GM23248 (cell line): ENCODE data around the gene GRID2. TPM values are rescaled to one million over a fixed set of nuclear protein-coding genes. Genes with fewer than 3 reads are reported as not detected.

Source experiments
- DNase-seq: peaks from one replicate; pipeline ENCODE4 v3.0.0-alpha.2; 2015
- H2AFZ ChIP-seq: fragments of 200-600 bp; sonication (generic); 2 replicates; pipeline ENCODE4 v1.6.1; 2016; ENCODE audit warnings: antibody characterized with exemption
- H3F3A ChIP-seq: fragments of 200-600 bp; sonication (generic); 2 replicates; pipeline ENCODE4 v1.6.1; 2016; ENCODE audit warnings: mild to moderate bottlenecking, antibody characterized with exemption, mixed run types; ENCODE audit not compliant: insufficient read depth
- H3K27ac ChIP-seq: fragments of 200-600 bp; sonication (generic); 2 replicates; pipeline ENCODE4 v1.5.1; 2016; ENCODE audit warnings: mild to moderate bottlenecking
- H3K27me3 ChIP-seq: fragments of 200-600 bp; sonication (generic); replicated peaks from 2 replicates; pipeline ENCODE4 v1.6.1; 2016; ENCODE audit warnings: mild to moderate bottlenecking; ENCODE audit not compliant: insufficient read depth
- H3K36me3 ChIP-seq: fragments of 200-600 bp; sonication (generic); 2 replicates; pipeline ENCODE4 v1.6.1; 2016; ENCODE audit warnings: low read depth, mild to moderate bottlenecking
- H3K4me1 ChIP-seq: fragments of 200-600 bp; sonication (generic); 2 replicates; pipeline ENCODE4 v1.6.1; 2016; ENCODE audit warnings: mild to moderate bottlenecking; ENCODE audit not compliant: insufficient read depth
- H3K4me2 ChIP-seq: fragments of 200-600 bp; sonication (generic); one replicate; pipeline ENCODE4 v1.6.1; 2016; ENCODE audit warnings: mild to moderate bottlenecking; ENCODE audit not compliant: unreplicated experiment
- H3K4me3 ChIP-seq: fragments of 200-600 bp; sonication (generic); 2 replicates; pipeline ENCODE4 v1.5.1; 2016; ENCODE audit warnings: mild to moderate bottlenecking
- H3K79me2 ChIP-seq: fragments of 200-600 bp; sonication (generic); 2 replicates; pipeline ENCODE4 v1.6.1; 2016; ENCODE audit warnings: mild to moderate bottlenecking; ENCODE audit not compliant: insufficient read depth
- H3K9ac ChIP-seq: fragments of 200-600 bp; sonication (generic); 2 replicates; pipeline ENCODE4 v1.6.1; 2016; ENCODE audit warnings: mild to moderate bottlenecking
- H3K9me2 ChIP-seq: fragments of 200-600 bp; sonication (generic); 2 replicates; pipeline ENCODE4 v1.6.1; 2016; ENCODE audit warnings: mixed run types, mild to moderate bottlenecking, moderate library complexity; ENCODE audit not compliant: insufficient read depth
- H3K9me3 ChIP-seq: fragments of 200-600 bp; sonication (generic); one replicate; pipeline ENCODE4 v1.6.1; 2017; ENCODE audit warnings: low read depth
- H4K20me1 ChIP-seq: fragments of 200-600 bp; sonication (generic); 2 replicates; pipeline ENCODE4 v1.6.0; 2016; ENCODE audit not compliant: insufficient read depth
- EZH2 ChIP-seq: fragments of 200-600 bp; sonication (generic); IDR thresholded peaks from 2 replicates; pipeline ENCODE4 v1.6.1; 2018; ENCODE audit warnings: antibody characterized with exemption, mild to moderate bottlenecking; ENCODE audit not compliant: insufficient read depth, poor library complexity, severe bottlenecking
- EZH2phosphoT487 ChIP-seq: fragments of 200-600 bp; sonication (generic); IDR thresholded peaks from 2 replicates; pipeline ENCODE4 v1.6.1; 2018; ENCODE audit warnings: antibody characterized with exemption, moderate library complexity, mild to moderate bottlenecking, low read depth; ENCODE audit not compliant: insufficient read depth
- WGBS, 2 experiments: methylation state at CpG; one replicate each; pipeline ENCODE4 v1.1.6; 2015 to 2017; ENCODE audit warnings: low lambda C conversion rate in 2 of 2, low coverage in 1 of 2; ENCODE audit errors: missing lambda C conversion rate in 2 of 2; 5-methylcytosine and 5-hydroxymethylcytosine counted together
- in situ Hi-C: fragments of 300-500 bp; cut with MboI; formaldehyde crosslinking; loops from 2 replicates; pipeline ENCODE4 v1.15.0; 2020
- polyA plus RNA-seq: library from polyadenylated mRNA; unstranded; fragments of >200 nt; fragmentation: Nextera tagmentation; extraction: Ambion mirVana; gene quantifications from 2 replicates; pipeline ENCODE4 v1.2.1, GENCODE V29; 2016
- total RNA-seq: library from RNA; depleted of rRNA; stranded (reverse); fragments of >200 nt; shearing (Covaris generic); gene quantifications from 2 replicates; pipeline ENCODE4 v1.2.3, GENCODE V29; 2014

The GRID2 gene
- total and polyA plus RNA-seq, 2 experiments from 2014 or later: not detected

GRCh38 chr4:93144644-93145043, 840.9 kb downstream of the GRID2 start:
- H2AFZ ChIP-seq: no peak overlapping the region
- no peaks in the 10 kb centered on the region for H3K9me2 ChIP-seq
- no peak overlapping the region for H3K4me3 ChIP-seq
- no peaks in the 10 kb centered on the region for H3K79me2 ChIP-seq
- WGBS, 2 experiments: 15 to 28% methylated on average over 1 of the region's 1 CpG
- no peak overlapping the region for H3K27ac ChIP-seq
- H3K27me3 ChIP-seq: no peaks in the 10 kb centered on the region
- no peak overlapping the region for H3K4me2 ChIP-seq
- H3F3A ChIP-seq: no peaks in the 10 kb centered on the region
- H4K20me1 ChIP-seq: no peaks in the 10 kb centered on the region
- H3K9me3 ChIP-seq: no peaks in the 10 kb centered on the region
- H3K9ac ChIP-seq: no peak overlapping the region
- TF ChIP-seq EZH2phosphoT487 (no peak), EZH2 (no peak)
- no peaks in the 10 kb centered on the region for H3K4me1 ChIP-seq
- H3K36me3 ChIP-seq: no peaks in the 10 kb centered on the region
- in situ Hi-C loops: no loop called here
- no peak for DNase-seq

DNA sequence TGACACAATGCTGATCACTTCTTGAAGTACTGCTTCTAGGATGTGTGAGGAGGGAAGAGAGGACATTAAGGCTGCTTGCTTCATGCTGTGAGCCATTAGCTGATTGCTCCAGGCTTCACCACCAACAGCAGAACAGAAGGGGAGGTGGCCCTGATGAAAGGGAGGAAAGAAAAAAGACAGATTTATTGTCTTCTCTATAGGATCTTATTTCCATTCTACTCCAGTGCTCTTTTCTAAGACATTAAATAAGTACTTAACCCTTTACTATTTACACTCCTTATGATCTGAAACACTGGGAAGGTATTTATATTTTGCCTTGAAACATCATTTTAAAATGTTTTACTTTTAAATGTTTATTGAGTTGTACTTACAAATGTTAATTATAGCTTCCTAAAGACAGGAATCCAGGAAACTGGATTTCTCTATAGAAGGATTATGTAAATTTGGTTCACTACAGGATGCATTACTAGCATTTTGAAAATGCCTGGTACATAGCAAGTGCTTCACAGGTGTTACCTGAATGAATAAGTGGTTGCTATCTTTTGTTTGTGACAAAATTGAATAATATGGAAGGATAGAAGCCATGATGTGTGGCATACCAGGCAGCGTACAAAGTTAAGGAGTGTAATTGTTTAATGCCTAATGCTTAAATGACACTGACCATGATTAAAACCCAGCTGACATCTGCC, 843.9 kb downstream of the GRID2 start:
- Histone ChIP-seq H4K20me1 (no peaks in the 10 kb centered on the region), H3K36me3 (no peaks in the 10 kb centered on the region), H3K4me2 (no peak overlapping the region), H3K79me2 (no peaks in the 10 kb centered on the region), H3F3A (no peaks in the 10 kb centered on the region), H3K4me1 (no peaks in the 10 kb centered on the region), H3K9me3 (no peaks in the 10 kb centered on the region), H2AFZ (no peak overlapping the region), H3K9ac (no peak overlapping the region), H3K4me3 (no peak overlapping the region), H3K27me3 (no peaks in the 10 kb centered on the region), H3K9me2 (no peaks in the 10 kb centered on the region), H3K27ac (no peak overlapping the region)
- WGBS, 2 experiments: 44 to 57% methylated on average over 1 of the region's 1 CpG
- in situ Hi-C loops: no loop called here
- TF ChIP-seq EZH2: no peak
- TF ChIP-seq EZH2phosphoT487: no peak
- DNase-seq: no peak

DNA sequence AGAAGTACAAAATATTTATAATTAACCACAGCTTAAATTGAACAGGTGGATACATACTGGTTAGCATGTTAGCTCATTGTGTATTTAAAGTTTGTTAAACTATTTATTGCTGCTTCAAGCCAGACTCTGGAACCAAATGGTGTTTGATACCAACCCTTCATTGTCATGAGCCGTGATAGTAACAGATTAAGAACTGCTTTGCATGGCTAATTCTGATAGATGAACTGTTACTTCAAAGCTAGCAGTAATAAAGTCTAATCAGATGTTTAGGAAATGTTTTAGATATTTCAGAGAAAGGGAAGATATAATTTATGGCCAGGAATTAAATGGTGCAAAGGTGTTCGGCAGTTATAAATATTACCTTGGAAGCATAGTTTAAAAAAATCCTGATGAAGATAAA, 848.7 kb downstream of the GRID2 start:
- H3F3A ChIP-seq: no peaks in the 10 kb centered on the region
- no peak overlapping the region for H3K27ac ChIP-seq
- H3K27me3 ChIP-seq: no peaks in the 10 kb centered on the region
- H3K4me1 ChIP-seq: no peaks in the 10 kb centered on the region
- TF ChIP-seq EZH2phosphoT487: no peak
- TF ChIP-seq EZH2: no peak
- no peak overlapping the region for H3K9ac ChIP-seq
- no peaks in the 10 kb centered on the region for H4K20me1 ChIP-seq
- H2AFZ ChIP-seq: no peak overlapping the region
- no peaks in the 10 kb centered on the region for H3K36me3 ChIP-seq
- H3K4me3 ChIP-seq: no peak overlapping the region
- H3K4me2 ChIP-seq: no peak overlapping the region
- 62 to 64% methylated on average over 2 of the region's 2 CpGs for WGBS, 2 experiments
- in situ Hi-C loops: no loop called here
- H3K9me3 ChIP-seq: no peaks in the 10 kb centered on the region
- DNase-seq: no peak
- no peaks in the 10 kb centered on the region for H3K9me2 ChIP-seq
- H3K79me2 ChIP-seq: no peaks in the 10 kb centered on the region

DNA sequence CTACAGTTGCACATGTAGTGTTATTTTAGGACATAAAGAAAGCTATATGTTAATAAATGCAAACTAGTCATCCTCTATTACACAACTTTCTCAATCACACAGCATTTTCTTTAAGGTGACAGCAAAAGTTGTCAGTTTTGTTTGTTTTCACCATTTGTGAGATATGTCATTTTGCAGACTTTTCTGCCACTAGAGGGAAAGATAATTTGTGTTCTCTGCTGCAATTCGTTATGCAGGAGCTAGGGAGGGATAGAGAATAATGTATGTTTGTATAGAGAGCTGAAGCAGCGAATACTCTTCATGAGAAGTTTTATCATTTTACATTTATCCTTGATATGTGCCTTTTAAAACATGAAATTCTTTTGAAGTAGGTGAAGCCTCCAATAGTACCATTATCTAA, 854.2 kb downstream of the GRID2 start:
- H3K4me2 ChIP-seq: no peak overlapping the region
- H3K4me3 ChIP-seq: no peak overlapping the region
- WGBS, 2 experiments: 3 to 9% methylated on average over 2 of the region's 2 CpGs
- H3K27me3 ChIP-seq: no peaks in the 10 kb centered on the region
- no peak overlapping the region for H3K27ac ChIP-seq
- no peaks in the 10 kb centered on the region for H3K9me2 ChIP-seq
- in situ Hi-C loops: no loop called here
- no peaks in the 10 kb centered on the region for H3K9me3 ChIP-seq
- H3K4me1 ChIP-seq: no peaks in the 10 kb centered on the region
- no peak for DNase-seq
- TF ChIP-seq EZH2phosphoT487: no peak
- TF ChIP-seq EZH2: no peak
- no peaks in the 10 kb centered on the region for H3K79me2 ChIP-seq
- no peak overlapping the region for H3K9ac ChIP-seq
- H2AFZ ChIP-seq: no peak overlapping the region
- H4K20me1 ChIP-seq: no peaks in the 10 kb centered on the region
- H3F3A ChIP-seq: no peaks in the 10 kb centered on the region
- no peaks in the 10 kb centered on the region for H3K36me3 ChIP-seq
